ENCODE data around the gene XIST.

GRCh38 chrX:73785493-73785892, 67.0 kb downstream of the XIST start:
- TF ChIP-seq REST (IDR thresholded peaks at IDR 0.05; ENCODE audit: low read depth) (no peak), EP300 (IDR thresholded peaks at IDR 0.05; ENCODE audit: borderline replicate concordance) (no peak), TCF12 (IDR thresholded peaks at IDR 0.05; ENCODE audit: low read depth) (no peak), RAD21 (IDR thresholded peaks at IDR 0.05; ENCODE audit: low read depth) (no peak), NFIC (IDR thresholded peaks at IDR 0.05) (no peak), CEBPB (IDR thresholded peaks at IDR 0.05) (no peak), TAF1 (IDR thresholded peaks at IDR 0.05; ENCODE audit: low read depth) (no peak)
- TF ChIP-seq, protein P1, sequence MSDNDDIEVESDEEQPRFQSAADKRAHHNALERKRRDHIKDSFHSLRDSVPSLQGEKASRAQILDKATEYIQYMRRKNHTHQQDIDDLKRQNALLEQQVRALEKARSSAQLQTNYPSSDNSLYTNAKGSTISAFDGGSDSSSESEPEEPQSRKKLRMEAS (IDR thresholded peaks at IDR 0.05): no peak
